HG03039 (cell line): Measurements from ENCODE around the gene MYO1E.
"Not testable (repeated sequence)": the region's sequence is repeated elsewhere in the genome, so short reads cannot be mapped to it uniquely, and the experiment has no call there.

Experiments used
- ATAC-seq: cut with Tn5 transposase; IDR thresholded peaks from one replicate; pipeline ENCODE4 v1.9.1; 2021; ENCODE audit warnings: mild to moderate bottlenecking, moderate library complexity; ENCODE audit not compliant: unreplicated experiment

The MYO1E gene

DNA sequence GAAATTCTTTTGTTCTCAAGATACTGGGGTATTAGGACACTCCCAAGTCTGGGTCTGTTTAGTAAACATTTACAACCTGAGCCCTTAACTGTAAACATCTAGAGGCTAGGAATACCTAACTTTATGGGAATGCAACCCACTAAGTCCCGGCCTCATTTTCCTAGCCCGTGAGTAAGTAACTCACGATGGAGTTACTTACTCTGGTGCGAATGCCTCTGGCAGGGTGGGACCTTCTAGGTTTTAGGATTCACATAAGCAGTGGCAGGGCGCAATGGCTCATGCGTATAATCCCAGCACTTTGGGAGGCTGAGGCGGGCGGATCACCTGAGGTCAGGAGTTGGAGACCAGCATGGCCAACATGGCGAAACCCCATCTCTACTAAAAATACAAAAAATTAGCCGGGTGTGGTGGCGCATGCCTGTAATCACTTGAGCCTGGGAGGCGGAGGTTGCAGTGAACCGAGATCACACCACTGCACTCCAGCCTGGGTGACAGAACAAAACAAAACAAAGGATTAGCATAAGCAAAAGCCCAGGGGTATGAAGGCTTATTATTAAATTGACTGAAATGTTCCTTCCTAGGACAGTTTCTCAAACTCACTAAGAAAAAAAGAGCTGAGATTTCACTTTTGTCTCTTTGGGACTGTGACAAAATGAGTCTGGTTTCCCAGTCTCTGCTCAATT lies 14.7 kb upstream of the MYO1E start:
- ATAC-seq: not testable (repeated sequence)

DNA sequence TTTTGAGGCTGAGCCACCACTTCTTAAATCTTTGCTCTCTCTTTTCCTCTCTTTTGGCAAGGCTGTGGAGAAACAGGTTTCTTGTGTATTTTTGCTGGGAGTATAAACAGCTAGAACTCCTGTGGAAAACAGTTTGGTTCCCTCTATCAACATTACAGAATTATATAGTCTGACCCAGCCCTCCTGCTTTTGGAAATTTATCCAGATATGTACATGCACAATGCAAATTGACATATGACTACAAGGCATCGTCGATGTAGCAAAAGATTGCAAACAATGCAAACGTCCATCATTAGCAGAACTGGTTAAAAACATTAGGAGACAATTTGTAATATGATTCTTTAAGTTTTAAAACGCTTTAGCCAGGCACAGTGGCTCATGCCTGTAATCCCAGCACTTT lies 12.5 kb upstream of the MYO1E start:
- ATAC-seq: no peak

DNA sequence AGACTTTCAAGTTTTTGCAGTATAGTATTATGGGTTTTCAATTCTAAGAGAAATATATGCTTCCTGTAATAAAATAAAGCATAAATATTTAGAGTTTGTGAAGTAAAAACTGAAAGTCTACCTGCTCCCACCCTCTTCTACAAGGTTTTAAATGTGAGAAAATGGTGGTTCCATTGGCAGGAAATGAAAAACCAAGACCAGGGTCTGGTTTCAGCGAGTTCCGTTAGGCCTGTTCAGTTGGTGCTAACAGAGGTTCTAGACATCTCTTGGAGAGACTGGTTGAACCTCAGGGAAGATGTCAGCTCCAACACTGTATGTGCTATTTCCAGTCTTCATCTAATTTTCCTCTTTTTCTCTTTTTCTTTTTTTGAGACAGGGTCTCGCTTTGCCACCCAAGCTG lies 11.8 kb upstream of the MYO1E start:
- ATAC-seq: no peak

DNA sequence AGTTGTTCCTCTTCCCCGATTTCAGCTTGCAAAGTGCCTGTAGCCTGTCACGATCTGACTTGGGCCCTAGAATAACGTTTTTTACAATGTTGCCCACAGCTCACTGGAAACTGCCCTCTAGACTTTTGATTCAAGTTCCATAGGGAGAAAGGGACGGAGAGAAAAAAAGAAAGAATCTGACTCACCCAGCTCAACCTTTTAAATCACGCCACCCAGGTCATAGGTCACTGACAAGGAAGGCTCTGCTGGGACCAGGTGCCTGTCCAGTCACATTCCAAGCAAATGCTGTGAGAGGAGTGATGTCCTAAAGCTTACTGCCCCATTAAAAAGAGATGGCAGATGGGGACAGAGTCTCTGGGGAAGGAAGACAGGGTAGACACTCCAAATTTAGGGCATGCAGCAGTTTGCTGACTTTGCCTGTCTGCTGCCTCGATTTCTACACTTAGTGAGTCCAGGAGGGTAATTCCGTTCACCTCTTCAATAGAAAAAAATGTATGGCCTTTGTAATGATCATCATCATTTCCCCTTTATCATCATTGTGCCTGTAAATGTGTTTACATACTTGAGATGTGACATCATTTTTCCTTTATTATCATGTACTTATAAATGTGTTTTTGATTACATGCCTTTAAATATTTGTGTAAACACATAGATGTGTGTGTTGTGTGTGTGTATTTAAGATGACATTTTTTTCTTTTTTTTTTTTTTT lies 8.4 kb upstream of the MYO1E start:
- no peak for ATAC-seq

DNA sequence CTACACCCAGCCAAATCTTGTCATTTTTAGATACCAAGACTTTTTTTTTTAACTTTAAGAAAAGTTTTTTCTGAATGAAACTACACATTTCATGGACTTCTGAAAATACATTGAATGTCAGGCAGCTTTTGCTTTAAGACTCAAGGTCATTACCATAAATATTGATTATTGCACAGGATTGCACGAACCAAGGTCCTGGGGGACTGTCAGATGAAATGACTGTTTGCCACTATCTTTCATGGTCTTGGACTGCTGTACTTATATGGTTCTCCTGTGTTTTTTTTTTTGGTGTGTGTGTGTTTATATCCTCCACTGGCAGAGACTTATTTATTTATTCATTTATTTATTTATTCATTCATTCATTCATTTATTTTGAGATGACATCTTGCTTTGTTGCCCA lies 6.9 kb upstream of the MYO1E start:
- ATAC-seq: no peak

DNA sequence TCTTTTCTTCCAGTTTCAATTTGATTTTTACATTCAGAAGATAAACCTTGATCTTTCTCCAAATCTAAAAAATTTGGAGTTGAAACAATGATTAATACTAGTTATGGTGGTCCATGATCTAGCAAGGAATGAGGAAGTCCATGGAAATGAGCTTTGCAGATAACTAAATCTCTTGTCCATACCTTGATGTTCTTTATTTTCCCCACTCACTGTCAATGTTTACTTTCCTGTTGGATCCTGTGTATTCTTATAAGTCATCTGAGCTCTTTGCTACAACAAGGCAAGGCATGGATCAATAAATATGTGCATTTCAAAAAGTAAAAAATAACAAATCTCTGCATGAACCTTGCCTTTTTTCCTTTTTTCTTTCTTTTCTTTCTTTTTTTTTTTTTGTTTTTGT lies 6.2 kb upstream of the MYO1E start:
- no peak for ATAC-seq

DNA sequence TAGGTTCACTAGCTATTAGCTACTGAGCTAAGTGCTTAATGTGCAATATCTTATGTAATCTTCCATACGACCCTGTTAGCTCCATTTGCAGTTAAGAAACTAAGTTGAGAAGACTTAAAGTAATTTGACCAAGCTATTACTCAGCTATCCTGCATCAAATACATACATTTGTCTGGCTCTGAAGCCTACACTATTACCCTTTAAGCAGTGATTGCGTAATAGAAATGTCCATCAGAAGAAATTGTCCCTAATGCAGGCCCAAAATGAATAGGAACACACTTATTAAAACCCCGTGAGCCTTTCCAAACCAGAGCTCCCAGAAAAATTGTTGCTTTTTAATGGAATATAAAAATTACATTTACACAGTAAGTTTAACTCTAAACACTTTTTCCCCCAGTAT lies 5.3 kb upstream of the MYO1E start:
- ATAC-seq: no peak

DNA sequence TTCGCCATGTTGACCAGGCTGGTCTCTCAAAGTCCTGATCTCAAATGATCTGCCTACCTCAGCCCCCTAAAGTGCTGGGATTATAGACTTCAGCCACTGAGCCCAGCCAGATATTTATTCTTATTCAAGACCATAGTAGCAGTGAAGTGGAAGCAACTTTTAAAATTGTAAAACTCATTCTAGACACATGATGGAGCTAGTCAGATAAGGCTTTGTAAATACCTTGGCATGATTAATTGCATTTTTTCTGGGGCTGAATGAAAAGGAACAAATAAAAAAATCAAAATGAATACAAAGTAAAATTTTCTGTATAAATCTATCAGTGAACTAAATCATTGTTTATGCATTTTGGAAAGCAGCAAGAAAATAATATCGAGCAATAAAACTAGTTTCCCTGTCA lies 4.1 kb upstream of the MYO1E start:
- ATAC-seq: no peak

DNA sequence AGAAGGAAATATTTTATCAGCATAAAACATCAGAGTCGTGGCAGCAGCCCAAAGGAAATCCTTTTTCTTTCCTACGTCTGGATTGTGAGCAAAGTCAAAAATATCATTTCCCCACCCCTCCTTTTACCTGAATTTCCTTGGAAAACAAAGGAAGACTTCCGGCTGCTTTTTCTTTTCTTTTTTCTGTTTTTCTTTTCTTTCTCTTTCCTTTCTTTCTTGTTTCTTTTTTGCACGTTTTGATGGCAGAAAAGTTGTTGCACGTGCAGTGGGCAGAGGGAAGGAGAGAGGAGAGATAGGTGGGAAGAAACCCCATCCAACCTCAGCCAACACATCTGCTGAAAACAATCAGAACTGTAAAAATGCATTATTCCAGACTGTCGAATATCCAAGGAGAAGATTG lies 544 bp upstream of the MYO1E start:
- no peak for ATAC-seq

DNA sequence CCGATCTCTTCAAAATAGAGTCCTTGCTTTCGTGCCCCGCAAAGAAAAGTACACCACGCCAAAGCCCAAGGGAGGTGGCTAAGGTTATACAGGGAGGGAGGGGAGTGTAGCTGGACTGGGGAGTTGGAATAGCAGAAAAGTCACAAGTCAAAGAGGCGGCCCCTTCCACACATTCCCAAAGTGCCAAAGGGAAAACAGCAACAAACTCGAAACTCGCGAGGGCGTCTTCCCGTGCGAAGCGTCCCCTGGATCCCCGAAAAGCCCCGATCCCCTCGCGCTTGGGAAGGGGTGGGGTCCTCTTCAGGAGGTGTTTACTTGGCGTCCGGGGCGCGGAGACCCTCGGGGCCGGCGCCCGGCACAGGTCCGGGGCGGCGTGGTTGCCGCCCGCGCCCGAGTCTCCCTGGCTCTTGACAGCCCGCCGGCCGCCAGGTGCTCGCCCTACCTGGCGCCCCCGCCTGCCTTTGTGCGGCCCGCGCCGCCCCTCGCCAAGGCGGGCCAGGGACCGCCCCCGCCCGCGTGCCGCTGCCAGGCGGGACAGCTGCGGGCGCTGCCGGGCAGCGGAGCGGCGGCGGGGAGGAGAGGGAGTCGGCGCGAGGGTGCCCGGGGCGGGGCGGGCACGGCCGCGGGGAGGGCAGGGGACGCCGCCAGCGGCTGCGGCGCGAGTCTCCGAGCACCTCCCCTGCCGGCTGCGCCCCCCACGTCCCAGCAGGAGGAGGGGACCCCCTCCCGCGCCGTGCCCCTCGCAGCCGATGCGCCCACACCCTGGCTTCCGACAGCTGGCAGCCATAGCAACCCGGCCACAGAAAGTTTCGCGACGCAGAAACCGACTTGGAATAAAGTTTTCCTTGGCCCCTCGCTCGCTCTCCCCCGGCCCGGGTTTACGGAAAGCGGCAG lies 966 bp downstream of the MYO1E start:
- peak; percentile 35 for ATAC-seq

DNA sequence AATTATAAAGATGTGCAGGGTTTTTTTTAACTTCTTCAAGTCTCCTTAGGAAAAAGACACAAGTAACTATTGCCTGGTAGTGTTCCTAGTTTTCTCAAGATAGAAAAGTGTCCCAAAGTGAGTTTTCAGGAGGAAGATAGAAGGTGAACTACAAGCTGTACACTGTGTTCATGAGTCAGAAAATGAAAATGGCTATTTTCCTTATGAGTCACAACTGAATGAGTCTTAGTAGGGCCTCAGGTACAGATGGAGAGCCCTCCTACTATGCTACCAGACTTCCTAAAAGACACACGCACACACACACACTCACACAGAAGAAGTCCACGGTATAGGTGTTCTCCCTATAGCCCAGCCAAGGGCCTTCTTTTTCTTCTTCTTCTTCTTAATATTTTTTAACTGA lies 3.1 kb downstream of the MYO1E start:
- ATAC-seq: no peak

DNA sequence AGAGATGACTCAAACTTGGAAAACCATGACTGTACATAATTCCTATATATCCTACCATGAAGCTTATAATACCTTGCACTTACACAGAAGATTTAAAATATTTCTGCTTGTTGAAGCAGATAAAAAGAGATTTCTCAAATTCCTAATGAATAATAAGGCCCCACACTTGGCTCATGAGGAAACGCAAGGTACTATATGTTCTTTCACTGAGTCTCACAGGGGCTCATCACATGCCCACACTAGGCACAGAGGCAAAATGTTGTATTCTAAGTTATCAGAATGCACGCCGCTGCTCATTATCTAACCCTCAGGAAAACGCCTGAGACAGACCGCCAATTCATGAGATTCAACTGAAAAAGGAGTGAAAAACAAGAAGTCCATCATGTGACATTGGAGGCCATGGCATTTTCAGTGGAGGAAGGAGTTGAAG lies 5.6 kb downstream of the MYO1E start:
- ATAC-seq: no peak

DNA sequence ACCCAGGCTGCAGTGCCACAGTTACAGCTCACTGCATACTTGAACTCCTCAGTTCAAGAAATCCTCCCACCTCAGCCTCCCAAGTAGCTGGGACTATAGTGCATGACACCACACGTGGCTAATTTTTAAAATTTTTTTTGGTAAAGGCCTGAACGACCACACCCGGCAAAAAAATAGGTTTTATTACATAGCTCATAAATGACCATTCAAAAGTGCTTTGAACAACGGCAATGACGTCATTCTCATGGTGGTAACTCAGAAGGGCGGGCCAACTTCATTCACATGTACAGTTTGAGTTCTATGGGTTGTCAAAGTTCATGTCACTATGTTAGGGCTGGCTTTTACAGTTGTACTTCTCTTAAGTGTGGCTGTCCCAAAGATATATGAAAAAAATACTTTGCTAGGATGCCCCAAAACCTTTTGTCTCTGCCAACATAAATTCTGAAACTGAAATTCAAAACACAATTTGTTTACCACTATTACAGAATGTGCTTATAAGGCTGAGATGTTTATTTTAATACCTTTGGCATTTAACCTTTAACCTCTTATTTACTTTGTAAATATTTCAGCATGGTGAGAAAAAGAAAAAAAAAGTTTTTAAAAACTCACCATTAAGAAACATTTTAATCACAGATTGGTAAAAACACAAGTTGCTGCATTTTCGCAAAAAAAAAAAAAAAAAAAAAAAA lies 6.2 kb downstream of the MYO1E start:
- no peak for ATAC-seq

DNA sequence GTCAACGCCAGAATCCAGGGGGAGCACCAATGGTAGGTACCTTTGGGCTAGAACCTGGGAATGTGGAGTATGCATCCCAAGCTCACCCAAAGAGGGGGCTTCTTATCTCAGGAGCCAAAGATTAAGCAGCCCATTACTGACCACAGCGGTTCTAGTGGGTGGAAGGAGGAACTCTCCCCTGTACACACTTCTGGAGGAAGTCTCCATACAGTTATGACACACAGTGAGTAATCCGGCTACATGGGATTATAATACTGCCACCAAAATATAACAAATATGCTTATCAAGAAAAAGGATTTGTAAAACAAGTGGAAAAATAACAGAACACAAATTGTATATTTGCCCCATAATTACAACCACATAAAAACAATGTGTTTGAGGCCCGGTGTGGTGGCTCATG lies 8.4 kb downstream of the MYO1E start:
- ATAC-seq: no peak

DNA sequence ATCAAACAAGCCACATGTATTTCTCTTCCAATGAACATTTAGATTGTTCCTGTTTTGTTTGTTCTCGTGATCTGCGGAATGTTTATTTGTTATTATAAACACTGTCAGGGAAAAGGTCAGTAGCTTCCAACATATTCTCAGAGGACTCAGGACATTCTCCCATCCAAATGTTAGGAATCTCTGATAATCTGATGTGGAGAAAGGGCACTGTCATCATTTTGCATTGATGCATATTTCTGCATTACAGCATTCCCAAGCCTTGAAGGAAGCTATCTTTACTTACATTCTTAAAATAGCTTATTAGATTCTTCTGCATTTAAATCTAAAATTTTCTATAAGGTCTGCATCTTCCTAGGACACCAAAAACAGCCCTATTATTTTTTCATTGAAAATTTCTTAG lies 10.3 kb downstream of the MYO1E start:
- ATAC-seq: no peak

DNA sequence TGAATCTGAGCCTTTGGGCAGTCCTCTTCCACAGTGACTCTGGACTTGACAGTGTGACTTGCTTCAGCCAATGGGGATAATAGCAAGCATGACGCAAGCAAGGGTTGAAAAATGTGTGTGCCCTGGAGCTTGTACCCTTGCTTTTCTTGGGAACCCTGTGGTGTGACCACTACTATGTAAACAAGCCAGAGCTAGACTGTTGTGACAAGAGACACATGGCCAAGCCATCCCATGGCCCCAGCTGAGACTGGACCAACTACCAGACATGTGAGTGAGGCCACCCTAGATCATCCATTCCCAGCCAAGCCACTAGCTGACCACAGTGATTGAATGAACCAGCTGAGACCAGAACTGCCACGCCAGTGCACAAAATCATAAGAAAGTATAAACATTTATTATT lies 11.8 kb downstream of the MYO1E start:
- no peak for ATAC-seq

DNA sequence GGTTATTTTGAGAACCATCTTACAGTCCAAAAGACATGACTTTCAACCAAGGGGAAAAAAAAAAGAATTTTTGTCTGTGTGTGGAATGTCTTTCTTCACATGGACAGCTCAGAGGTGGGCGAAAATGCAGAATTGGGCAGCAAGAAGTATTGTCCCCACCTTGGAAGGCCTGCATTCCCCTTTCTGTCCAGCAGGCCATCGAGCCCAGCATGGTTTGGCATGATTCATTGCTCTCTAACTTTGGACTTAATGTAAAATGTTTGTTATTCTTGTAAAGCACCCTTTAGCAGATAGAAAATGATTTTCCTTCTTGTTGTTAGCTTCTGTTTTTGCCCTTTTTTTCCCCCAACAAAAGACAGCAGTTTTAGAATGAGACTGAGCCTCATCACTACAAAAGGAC lies 12.4 kb downstream of the MYO1E start:
- no peak for ATAC-seq

DNA sequence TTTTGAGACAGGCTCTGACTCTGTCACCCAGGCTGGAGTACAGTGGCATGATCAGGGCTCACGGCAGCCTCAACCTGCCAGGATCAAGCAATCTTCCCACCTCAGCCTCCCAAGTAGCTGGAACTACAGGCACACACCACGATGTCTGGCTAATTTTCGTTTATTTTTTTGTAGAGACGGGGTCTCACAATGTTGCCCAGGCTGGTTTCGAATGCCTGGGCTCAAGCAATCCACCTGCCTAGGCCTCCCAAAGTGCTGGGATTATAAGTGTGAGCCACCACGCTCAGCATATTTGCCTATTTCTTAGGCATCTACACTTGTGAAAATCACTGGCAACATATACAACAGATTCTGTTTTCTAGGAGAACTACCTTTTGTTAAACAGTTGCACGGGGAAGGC lies 16.9 kb downstream of the MYO1E start:
- no peak for ATAC-seq

DNA sequence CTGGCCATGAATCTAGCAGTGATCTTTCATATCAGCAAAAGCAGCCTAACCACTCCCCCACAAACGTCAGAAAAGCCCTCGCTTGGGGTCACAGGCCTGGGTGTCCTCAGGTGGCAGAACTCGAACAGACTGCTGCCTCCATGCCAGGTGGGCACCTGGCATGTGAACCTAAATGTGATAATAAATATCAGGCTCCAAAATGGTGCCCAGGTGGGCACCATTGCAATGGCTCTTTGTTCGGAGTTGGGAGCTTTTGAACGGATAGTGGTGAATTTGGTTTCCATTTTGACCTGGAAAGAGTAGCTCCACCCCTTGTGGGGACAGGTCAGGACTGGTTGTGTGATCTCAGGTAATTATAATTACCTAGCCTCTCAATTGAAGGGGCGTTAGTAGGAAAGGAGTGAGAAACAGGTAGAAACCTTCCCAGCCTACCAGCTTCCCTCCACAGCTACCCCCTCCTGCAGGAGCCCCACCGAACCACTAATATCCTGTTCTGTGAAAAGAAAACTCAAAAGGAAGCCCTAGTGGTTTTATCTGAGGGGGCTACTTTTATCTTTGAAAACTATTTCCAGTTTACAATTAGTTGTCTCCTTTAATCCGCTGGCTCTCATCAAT lies 18.1 kb downstream of the MYO1E start:
- no peak for ATAC-seq

DNA sequence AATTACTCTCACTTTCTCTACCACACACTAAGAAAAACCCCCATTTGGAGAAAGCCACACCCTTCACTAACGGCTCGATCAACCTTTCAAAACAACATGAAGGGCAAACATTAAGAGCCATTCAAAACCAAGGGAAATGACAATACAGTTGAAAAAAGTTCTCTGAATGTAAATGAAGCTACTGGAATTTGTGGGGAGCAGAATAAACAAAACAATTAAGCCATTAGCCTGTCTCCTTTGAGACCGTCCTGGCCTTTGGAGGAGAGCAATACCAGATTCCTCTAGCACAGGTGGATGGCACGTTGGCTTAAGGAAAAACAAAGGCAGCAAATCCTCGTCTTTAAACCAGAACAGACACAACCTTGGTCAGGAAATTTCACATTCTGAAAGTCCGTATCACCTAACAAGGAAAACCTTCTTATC lies 18.7 kb downstream of the MYO1E start:
- ATAC-seq: no peak

DNA sequence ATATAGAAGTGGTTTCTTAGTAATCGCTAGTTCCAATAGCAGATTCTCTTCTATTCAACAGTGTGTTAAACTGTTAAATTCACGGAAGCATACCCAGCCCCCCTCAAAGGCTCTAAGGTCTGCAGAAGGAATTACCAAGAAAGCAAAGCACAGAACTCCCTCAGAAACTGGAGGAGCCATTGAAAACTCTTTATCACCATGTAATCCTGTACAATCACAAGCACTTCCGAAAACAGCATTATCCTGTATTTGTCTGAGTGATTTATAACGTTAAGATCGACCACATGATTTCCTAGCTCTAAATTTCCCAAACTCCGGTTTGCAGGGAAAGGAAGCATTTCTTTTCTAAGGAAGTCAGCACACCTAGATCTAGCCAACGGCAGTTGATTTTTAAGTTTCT lies 20.0 kb downstream of the MYO1E start:
- no peak for ATAC-seq
